CMK (cell line): ENCODE data around the gene ANO9.
"Not testable (repeated sequence)": the region's sequence is repeated elsewhere in the genome, so short reads cannot be mapped to it uniquely, and the experiment has no call there.

ENCODE experiments used
- DNase-seq: peaks from one replicate; pipeline ENCODE4 v3.0.0-alpha.2; 2010; ENCODE audit warnings: low read depth

ANO9 gene

GRCh38 chr11:399731-400211 lies 42.0 kb downstream of the ANO9 start:
- no peak for DNase-seq

GRCh38 chr11:398826-399225 lies 43.0 kb downstream of the ANO9 start:
- DNase-seq = no peak

- DNase-seq = no peak
Observed at GRCh38 chr11:396948-397548, 44.8 kb downstream of the ANO9 start.

- no peak for DNase-seq
Observed at GRCh38 chr11:396511-396947, 45.3 kb downstream of the ANO9 start.

GRCh38 chr11:395866-396265 lies 45.9 kb downstream of the ANO9 start:
- DNase-seq = no peak

GRCh38 chr11:394858-395655 lies 46.8 kb downstream of the ANO9 start:
- no peak for DNase-seq

GRCh38 chr11:394034-394857 lies 47.6 kb downstream of the ANO9 start, which contains the start of gene PKP3:
Gene PKP3, plus strand, starts transcription at chr11:394209. Its CDS starts 84 bp downstream, at chr11:394293.
- no peak for DNase-seq

GRCh38 chr11:393219-394033 lies 48.4 kb downstream of the ANO9 start:
- no peak for DNase-seq

GRCh38 chr11:392102-392777 lies 49.6 kb downstream of the ANO9 start:
- DNase-seq = no peak

- no peak for DNase-seq
Observed at GRCh38 chr11:391117-392017, 50.4 kb downstream of the ANO9 start.

GRCh38 chr11:390175-390574 lies 51.6 kb downstream of the ANO9 start:
- no peak for DNase-seq

GRCh38 chr11:389369-389768 lies 52.4 kb downstream of the ANO9 start:
- DNase-seq = not testable (repeated sequence)

- DNase-seq = no peak
Observed at GRCh38 chr11:387193-387793, 54.5 kb downstream of the ANO9 start.

- no peak for DNase-seq
Observed at GRCh38 chr11:386483-386882, 55.3 kb downstream of the ANO9 start.

- DNase-seq = no peak
Observed at GRCh38 chr11:385594-386351, 56.0 kb downstream of the ANO9 start.

- DNase-seq = no peak
Observed at GRCh38 chr11:384511-384910, 57.3 kb downstream of the ANO9 start.

GRCh38 chr11:383431-383830 lies 58.4 kb downstream of the ANO9 start:
- no peak for DNase-seq

- DNase-seq = peak; percentile 71
Observed at GRCh38 chr11:382081-382629, 59.7 kb downstream of the ANO9 start.
